GM12878 (cell line): ENCODE measurements around the gene AP1B1. TPM values are rescaled to one million over a fixed set of nuclear protein-coding genes. Genes with fewer than 3 reads are reported as not detected.

ENCODE experiments used
- BRCA1 ChIP-seq: IDR thresholded peaks from 2 replicates; pipeline ENCODE4 v1.6.1; 2011; ENCODE audit warnings: low read depth, low read length, improper control_type of control experiment
- CBX3 ChIP-seq: fragments of 200-600 bp; sonication (generic); IDR thresholded peaks from 2 replicates; pipeline ENCODE4 v1.6.1; 2016; ENCODE audit warnings: low read depth, borderline replicate concordance
- CEBPB ChIP-seq, 2 experiments: fragments of 150-350 bp in 1 of 2; IDR thresholded peaks; 2 replicates each; pipeline ENCODE4 v1.6.1; 2012 to 2014; ENCODE audit warnings: low read depth in 2 of 2, low read length in 2 of 2, borderline replicate concordance in 1 of 2, inconsistent platforms in 1 of 2
- DPF2 ChIP-seq: fragments of 450-650 bp; IDR thresholded peaks from 2 replicates; pipeline ENCODE4 v1.6.1; 2017; ENCODE audit warnings: mild to moderate bottlenecking
- EED ChIP-seq: sonication (generic); IDR thresholded peaks from 2 replicates; pipeline ENCODE4 v1.6.1; 2016; ENCODE audit warnings: antibody characterized with exemption, low read depth
- EGR1 ChIP-seq, 2 experiments: IDR thresholded peaks; 1 replicate in 1 of 2; 2 replicates in 1 of 2; pipeline ENCODE4 v1.6.1; 2011 to 2012; ENCODE audit warnings: low read depth in 2 of 2, low read length in 2 of 2, borderline replicate concordance in 1 of 2, mild to moderate bottlenecking in 1 of 2, moderate library complexity in 1 of 2
- HCFC1 ChIP-seq: fragments of 150-350 bp; IDR thresholded peaks from 2 replicates; pipeline ENCODE4 v1.6.1; 2014; ENCODE audit warnings: low read length
- IRF4 ChIP-seq: IDR thresholded peaks from 2 replicates; pipeline ENCODE4 v1.6.1; 2011; ENCODE audit warnings: low read depth, low read length
- KAT2A ChIP-seq: conservative IDR thresholded peaks from 2 replicates; pipeline ENCODE4 v1.6.1; 2011; ENCODE audit warnings: low read depth, low read length; ENCODE audit not compliant: control insufficient read depth
- MLLT1 ChIP-seq: fragments of 450-650 bp; IDR thresholded peaks from 2 replicates; pipeline ENCODE4 v1.6.1; 2016; ENCODE audit warnings: mild to moderate bottlenecking
- MXI1 ChIP-seq: fragments of 150-350 bp; IDR thresholded peaks from 2 replicates; pipeline ENCODE4 v1.6.1; 2011; ENCODE audit warnings: low read depth, mild to moderate bottlenecking, inconsistent platforms, low read length, improper control_type of control experiment
- NBN ChIP-seq: fragments of 450-650 bp; IDR thresholded peaks from 2 replicates; pipeline ENCODE4 v1.6.1; 2016
- NFIC ChIP-seq: IDR thresholded peaks from 2 replicates; pipeline ENCODE4 v1.6.1; 2012; ENCODE audit warnings: low read depth, mild to moderate bottlenecking, inconsistent platforms, low read length, moderate library complexity
- NRF1 ChIP-seq: conservative IDR thresholded peaks from 2 replicates; pipeline ENCODE4 v1.6.1; 2011; ENCODE audit warnings: mild to moderate bottlenecking, low read depth, low read length, improper control_type of control experiment
- PAX5 ChIP-seq: IDR thresholded peaks from 2 replicates; pipeline ENCODE4 v1.6.1; 2011; ENCODE audit warnings: low read depth, low read length, borderline replicate concordance
- SIN3A ChIP-seq: IDR thresholded peaks from 2 replicates; pipeline ENCODE4 v1.6.1; 2012; ENCODE audit warnings: low read depth, low read length, improper control_type of control experiment
- SMAD5 ChIP-seq: IDR thresholded peaks from 2 replicates; pipeline ENCODE4 v1.6.1; 2016; ENCODE audit warnings: antibody characterized with exemption, low read depth
- SP1 ChIP-seq: IDR thresholded peaks from one replicate; pipeline ENCODE4 v1.6.1; 2011; ENCODE audit warnings: low read depth, low read length
- USF2 ChIP-seq: IDR thresholded peaks from 2 replicates; pipeline ENCODE4 v1.6.1; 2011; ENCODE audit warnings: low read depth, low read length, improper control_type of control experiment, borderline replicate concordance
- ZNF24 ChIP-seq: fragments of 450-650 bp; IDR thresholded peaks from 2 replicates; pipeline ENCODE4 v1.6.1; 2017; ENCODE audit warnings: antibody characterized with exemption, mild to moderate bottlenecking
- polyA plus RNA-seq, 11 experiments: library from polyadenylated mRNA; depleted of rRNA in 4 of 11; unstranded in 6 of 11; stranded (reverse) in 5 of 11; fragments of >200 nt; fragmentation: Nextera tagmentation in 4 of 11; fragmentation: Illumina TruSeq in 1 of 11; extraction: Ambion mirVana in 4 of 11; extraction: Trizol in 1 of 11; gene quantifications; 1 replicate in 1 of 11; 2 replicates in 10 of 11; pipeline versions ENCODE4 v1.2.1 to v1.2.3, GENCODE V29; 2011 to 2016; ENCODE audit warnings: inconsistent platforms in 2 of 11, missing spikeins in 2 of 11, low read depth in 1 of 11
- total RNA-seq, 4 experiments: library from RNA; depleted of rRNA in 3 of 4; stranded (reverse); fragments of >200 nt in 3 of 4; fragmentation: Illumina TruSeq in 1 of 4; extraction: Trizol in 1 of 4; gene quantifications; 2 replicates each; pipeline versions ENCODE4 v1.2.1 to v1.2.3, GENCODE V29; 2013 to 2021
- TF ChIP-seq, protein P1 (sequence below): IDR thresholded peaks from 2 replicates; pipeline ENCODE4 v1.6.1; 2012; ENCODE audit warnings: low read length, inconsistent platforms
- TF ChIP-seq, protein P2 (sequence below): fragments of 450-650 bp; IDR thresholded peaks from 2 replicates; pipeline ENCODE4 v1.6.1; 2018; ENCODE audit warnings: mild to moderate bottlenecking, low read depth, moderate library complexity; ENCODE audit not compliant: partially characterized antibody
- TF ChIP-seq, protein P3 (sequence below): fragments of 150-350 bp; IDR thresholded peaks from 2 replicates; pipeline ENCODE4 v1.6.1; 2014; ENCODE audit warnings: mild to moderate bottlenecking, low read depth, low read length

The AP1B1 gene
- total and polyA plus RNA-seq, 10 of the 15 experiments (the other 5 are each of a cell fraction or from before 2014, with no cell fraction given) = 2.1 to 98.6 (median 57.8) TPM

- peak; percentile 36; the same call in 1 of the 2 replicates for TF ChIP-seq DPF2
- TF ChIP-seq NFIC = no peak
- TF ChIP-seq CBX3 = no peak
- TF ChIP-seq, protein P1, sequence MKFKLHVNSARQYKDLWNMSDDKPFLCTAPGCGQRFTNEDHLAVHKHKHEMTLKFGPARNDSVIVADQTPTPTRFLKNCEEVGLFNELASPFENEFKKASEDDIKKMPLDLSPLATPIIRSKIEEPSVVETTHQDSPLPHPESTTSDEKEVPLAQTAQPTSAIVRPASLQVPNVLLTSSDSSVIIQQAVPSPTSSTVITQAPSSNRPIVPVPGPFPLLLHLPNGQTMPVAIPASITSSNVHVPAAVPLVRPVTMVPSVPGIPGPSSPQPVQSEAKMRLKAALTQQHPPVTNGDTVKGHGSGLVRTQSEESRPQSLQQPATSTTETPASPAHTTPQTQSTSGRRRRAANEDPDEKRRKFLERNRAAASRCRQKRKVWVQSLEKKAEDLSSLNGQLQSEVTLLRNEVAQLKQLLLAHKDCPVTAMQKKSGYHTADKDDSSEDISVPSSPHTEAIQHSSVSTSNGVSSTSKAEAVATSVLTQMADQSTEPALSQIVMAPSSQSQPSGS = no peak
- no peak for TF ChIP-seq CEBPB (IDR thresholded peaks at IDR 0.05; ENCODE audit: borderline replicate concordance in 1 of 2, low read depth in 2 of 2, low read length in 2 of 2)
- no peak for TF ChIP-seq NRF1
- no peak for TF ChIP-seq USF2
- TF ChIP-seq, protein P2, sequence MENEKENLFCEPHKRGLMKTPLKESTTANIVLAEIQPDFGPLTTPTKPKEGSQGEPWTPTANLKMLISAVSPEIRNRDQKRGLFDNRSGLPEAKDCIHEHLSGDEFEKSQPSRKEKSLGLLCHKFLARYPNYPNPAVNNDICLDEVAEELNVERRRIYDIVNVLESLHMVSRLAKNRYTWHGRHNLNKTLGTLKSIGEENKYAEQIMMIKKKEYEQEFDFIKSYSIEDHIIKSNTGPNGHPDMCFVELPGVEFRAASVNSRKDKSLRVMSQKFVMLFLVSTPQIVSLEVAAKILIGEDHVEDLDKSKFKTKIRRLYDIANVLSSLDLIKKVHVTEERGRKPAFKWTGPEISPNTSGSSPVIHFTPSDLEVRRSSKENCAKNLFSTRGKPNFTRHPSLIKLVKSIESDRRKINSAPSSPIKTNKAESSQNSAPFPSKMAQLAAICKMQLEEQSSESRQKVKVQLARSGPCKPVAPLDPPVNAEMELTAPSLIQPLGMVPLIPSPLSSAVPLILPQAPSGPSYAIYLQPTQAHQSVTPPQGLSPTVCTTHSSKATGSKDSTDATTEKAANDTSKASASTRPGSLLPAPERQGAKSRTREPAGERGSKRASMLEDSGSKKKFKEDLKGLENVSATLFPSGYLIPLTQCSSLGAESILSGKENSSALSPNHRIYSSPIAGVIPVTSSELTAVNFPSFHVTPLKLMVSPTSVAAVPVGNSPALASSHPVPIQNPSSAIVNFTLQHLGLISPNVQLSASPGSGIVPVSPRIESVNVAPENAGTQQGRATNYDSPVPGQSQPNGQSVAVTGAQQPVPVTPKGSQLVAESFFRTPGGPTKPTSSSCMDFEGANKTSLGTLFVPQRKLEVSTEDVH = no peak
- no peak for TF ChIP-seq SIN3A
- TF ChIP-seq PAX5 = peak; percentile 52; the same call in 1 of the 2 replicates
- 0 out of 2 replicates have a peak, but pooled peaks have one; percentile 41 for TF ChIP-seq EED
- TF ChIP-seq NBN = no peak
- 0 out of 2 replicates have a peak, but pooled peaks have one; percentile 32 for TF ChIP-seq IRF4
- no peak for TF ChIP-seq SMAD5
- no peak for TF ChIP-seq MLLT1
- TF ChIP-seq SP1 = no peak
- TF ChIP-seq BRCA1 = no peak
- TF ChIP-seq KAT2A = no peak
- TF ChIP-seq ZNF24 = no peak
- 0 out of 3 replicates have a peak, but pooled peaks of 1 of the 2 experiments have one; percentile 5 for TF ChIP-seq EGR1 (IDR thresholded peaks at IDR 0.05; ENCODE audit: borderline replicate concordance in 1 of 2, low read depth in 2 of 2, low read length in 2 of 2)
- TF ChIP-seq, protein P3, sequence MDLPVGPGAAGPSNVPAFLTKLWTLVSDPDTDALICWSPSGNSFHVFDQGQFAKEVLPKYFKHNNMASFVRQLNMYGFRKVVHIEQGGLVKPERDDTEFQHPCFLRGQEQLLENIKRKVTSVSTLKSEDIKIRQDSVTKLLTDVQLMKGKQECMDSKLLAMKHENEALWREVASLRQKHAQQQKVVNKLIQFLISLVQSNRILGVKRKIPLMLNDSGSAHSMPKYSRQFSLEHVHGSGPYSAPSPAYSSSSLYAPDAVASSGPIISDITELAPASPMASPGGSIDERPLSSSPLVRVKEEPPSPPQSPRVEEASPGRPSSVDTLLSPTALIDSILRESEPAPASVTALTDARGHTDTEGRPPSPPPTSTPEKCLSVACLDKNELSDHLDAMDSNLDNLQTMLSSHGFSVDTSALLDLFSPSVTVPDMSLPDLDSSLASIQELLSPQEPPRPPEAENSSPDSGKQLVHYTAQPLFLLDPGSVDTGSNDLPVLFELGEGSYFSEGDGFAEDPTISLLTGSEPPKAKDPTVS = no peak
- no peak for TF ChIP-seq HCFC1
- TF ChIP-seq MXI1 = no peak
Observed at GRCh38 chr22:29385748-29386147, 2.6 kb downstream of the AP1B1 start (continued).
